ENCODE results near the gene PPARG.

The PPARG gene

DNA sequence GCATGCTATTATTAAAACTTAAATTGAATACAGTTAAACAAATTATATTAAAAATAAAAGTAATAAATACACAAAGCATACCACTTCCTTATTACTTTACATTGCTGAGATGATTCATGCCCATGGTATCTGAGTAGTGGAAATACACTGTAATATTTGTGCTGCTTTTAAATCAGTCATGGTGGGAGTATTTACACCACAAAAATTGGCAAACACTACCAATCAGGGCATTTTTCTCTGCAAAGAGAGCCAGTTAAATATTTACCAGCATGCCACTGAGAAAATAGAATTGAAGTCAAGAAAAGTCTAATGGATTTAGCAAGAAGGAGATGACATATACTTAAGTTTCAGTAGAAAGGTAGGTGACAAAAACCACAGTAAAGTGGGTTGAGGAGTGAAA lies 19.6 kb downstream of the PPARG start:
- Histone ChIP-seq H3K23ac (ENCODE audit: low read length in 2 of 2) (no peak overlapping the region), H3K18ac (ENCODE audit: low read depth in 1 of 2, low read length in 2 of 2) (no peak overlapping the region), H2BK12ac (ENCODE audit: low read length in 2 of 2) (no peak overlapping the region), H2AK5ac (ENCODE audit: low read length, severe bottlenecking) (no peak overlapping the region), H2BK5ac (ENCODE audit: low read depth, low read length, poor library complexity, severe bottlenecking) (no peak overlapping the region), H2BK120ac (ENCODE audit: low read depth, low read length) (no peak overlapping the region), H3K27me3 (ENCODE audit: control insufficient read depth in 1 of 2, insufficient read depth in 1 of 2, low read length in 2 of 2) (no peaks in the 10 kb centered on the region), H3K9me3 (ENCODE audit: control insufficient read depth, low read length) (no peaks in the 10 kb centered on the region), H3K36me3 (ENCODE audit: control insufficient read depth in 1 of 2, insufficient read depth in 2 of 2, low read depth in 1 of 2, low read length in 2 of 2) (peaks cover 0 to 4% of the 10 kb centered on the region in 2 experiments), H3K14ac (ENCODE audit: low read length in 2 of 2) (no peak overlapping the region), H3K9ac (ENCODE audit: low read length) (no peak overlapping the region), H2BK15ac (ENCODE audit: low read depth, poor library complexity, severe bottlenecking) (no peak overlapping the region), H3K4me3 (ENCODE audit: insufficient read depth in 1 of 2, low read depth in 1 of 2, low read length in 2 of 2) (no peak overlapping the region), H3K4ac (ENCODE audit: low read depth in 1 of 2, low read length in 2 of 2) (no peak overlapping the region), H3K4me2 (ENCODE audit: low read length, poor library complexity, severe bottlenecking) (no peak overlapping the region), H3K79me1 (replicated peaks; ENCODE audit: low read length, poor library complexity, severe bottlenecking) (peaks cover 13% of the 10 kb centered on the region), H4K8ac (ENCODE audit: low read length) (no peak overlapping the region), H4K91ac (ENCODE audit: low read length) (no peak overlapping the region), H2AFZ (ENCODE audit: low read depth, low read length) (no peak overlapping the region), H3K4me1 (ENCODE audit: control insufficient read depth, insufficient read depth, low read depth, low read length) (peaks cover 5% of the 10 kb centered on the region), H3K27ac (ENCODE audit: low read length, poor library complexity, severe bottlenecking) (peak overlapping the region; percentile 71)
- peak; percentile 66 for DNase-seq

DNA sequence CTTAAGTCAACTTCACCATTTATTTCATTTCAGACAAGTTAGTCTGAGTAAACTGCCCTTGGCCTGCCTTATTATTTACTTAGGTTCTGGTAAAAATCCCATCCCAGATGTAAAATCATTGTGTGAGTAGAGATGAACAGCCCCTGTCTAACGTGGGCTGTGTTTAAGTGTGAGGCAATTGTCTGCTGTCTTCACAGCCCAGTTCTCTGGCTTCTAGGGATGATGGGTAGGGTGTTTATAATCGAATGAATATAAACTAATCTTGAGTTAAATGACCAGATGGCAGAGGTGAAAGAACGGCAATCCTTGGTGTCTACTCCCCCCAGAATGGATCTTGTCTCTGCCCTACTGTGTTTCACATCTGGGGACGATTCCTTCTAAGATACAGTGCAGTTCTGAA lies 20.8 kb downstream of the PPARG start:
- H2BK12ac ChIP-seq (ENCODE audit: low read length in 2 of 2): peak overlapping the region in 1 of 2 experiments; percentile 54
- no peak overlapping the region for H2BK120ac ChIP-seq (ENCODE audit: low read depth, low read length)
- H3K36me3 ChIP-seq (ENCODE audit: control insufficient read depth in 1 of 2, insufficient read depth in 2 of 2, low read depth in 1 of 2, low read length in 2 of 2): peaks cover 0 to 10% of the 10 kb centered on the region in 2 experiments
- peaks cover 5% of the 10 kb centered on the region for H3K4me1 ChIP-seq (ENCODE audit: control insufficient read depth, insufficient read depth, low read depth, low read length)
- no peak overlapping the region for H4K8ac ChIP-seq (ENCODE audit: low read length)
- peak overlapping the region; percentile 15 for H3K9ac ChIP-seq (ENCODE audit: low read length)
- WGBS: 84% methylated on average over 4 of the region's 4 CpGs
- no peak overlapping the region for H3K23ac ChIP-seq (ENCODE audit: low read length in 2 of 2)
- peak overlapping the region; percentile 23 for H2BK15ac ChIP-seq (ENCODE audit: low read depth, poor library complexity, severe bottlenecking)
- H3K4ac ChIP-seq (ENCODE audit: low read depth in 1 of 2, low read length in 2 of 2): no peak overlapping the region
- H2AK5ac ChIP-seq (ENCODE audit: low read length, severe bottlenecking): peak overlapping the region; percentile 95
- peaks cover 12% of the 10 kb centered on the region for H3K79me1 ChIP-seq (replicated peaks; ENCODE audit: low read length, poor library complexity, severe bottlenecking)
- H3K14ac ChIP-seq (ENCODE audit: low read length in 2 of 2): no peak overlapping the region
- no peak overlapping the region for H3K4me3 ChIP-seq (ENCODE audit: insufficient read depth in 1 of 2, low read depth in 1 of 2, low read length in 2 of 2)
- no peak overlapping the region for H2AFZ ChIP-seq (ENCODE audit: low read depth, low read length)
- no peaks in the 10 kb centered on the region for H3K9me3 ChIP-seq (ENCODE audit: control insufficient read depth, low read length)
- H4K91ac ChIP-seq (ENCODE audit: low read length): no peak overlapping the region
- no peaks in the 10 kb centered on the region for H3K27me3 ChIP-seq (ENCODE audit: control insufficient read depth in 1 of 2, insufficient read depth in 1 of 2, low read length in 2 of 2)
- H2BK5ac ChIP-seq (ENCODE audit: low read depth, low read length, poor library complexity, severe bottlenecking): no peak overlapping the region
- DNase-seq: no peak
- no peak overlapping the region for H3K4me2 ChIP-seq (ENCODE audit: low read length, poor library complexity, severe bottlenecking)
- H3K18ac ChIP-seq (ENCODE audit: low read depth in 1 of 2, low read length in 2 of 2): no peak overlapping the region
- no peak overlapping the region for H3K27ac ChIP-seq (ENCODE audit: low read length, poor library complexity, severe bottlenecking)

DNA sequence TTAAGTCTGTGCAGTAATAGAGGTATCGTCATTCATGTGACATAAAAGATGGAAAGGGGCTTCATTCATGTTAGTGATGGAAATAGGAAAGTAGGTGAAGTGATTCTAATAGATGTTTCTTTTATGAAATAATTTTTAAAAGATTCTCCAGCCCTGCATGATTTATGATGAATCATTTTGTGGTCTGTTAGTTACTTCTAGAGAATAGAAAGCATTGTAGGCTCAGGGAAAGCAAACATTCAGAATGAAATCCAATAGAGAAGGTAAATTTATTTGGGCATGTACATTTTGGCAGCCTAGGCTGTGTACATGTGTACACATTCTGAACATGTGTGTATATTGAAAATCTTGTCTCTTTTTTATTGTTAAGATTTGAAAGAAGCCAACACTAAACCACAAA lies 23.1 kb downstream of the PPARG start:
- peaks cover 5% of the 10 kb centered on the region for H3K4me1 ChIP-seq (ENCODE audit: control insufficient read depth, insufficient read depth, low read depth, low read length)

DNA sequence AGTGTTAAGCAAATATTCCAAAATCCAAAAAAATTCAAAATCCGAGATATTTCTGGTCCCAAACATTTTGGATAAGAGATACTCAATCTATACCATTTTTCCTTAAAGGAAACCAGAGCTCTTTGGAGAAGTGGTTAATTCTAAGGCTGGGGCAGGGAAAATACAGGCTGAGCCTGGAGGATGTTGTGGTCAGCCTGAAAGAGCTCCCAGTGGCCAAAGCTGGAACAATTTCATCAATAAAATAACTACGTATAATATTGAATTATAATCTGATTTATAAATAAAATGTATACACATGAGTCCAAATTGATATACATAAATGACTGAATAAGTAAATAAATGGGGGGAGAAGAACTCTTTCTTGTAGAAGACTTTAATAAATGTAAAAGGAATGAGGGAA lies 24.6 kb downstream of the PPARG start:
- WGBS: no CpG with 5 or more reads among the region's 2 CpGs
- H2AFZ ChIP-seq (ENCODE audit: low read depth, low read length): no peak overlapping the region
- no peak overlapping the region for H2BK15ac ChIP-seq (ENCODE audit: low read depth, poor library complexity, severe bottlenecking)
- no peak overlapping the region for H3K9ac ChIP-seq (ENCODE audit: low read length)
- H3K4ac ChIP-seq (ENCODE audit: low read depth in 1 of 2, low read length in 2 of 2): no peak overlapping the region
- peaks cover 11% of the 10 kb centered on the region for H3K79me1 ChIP-seq (replicated peaks; ENCODE audit: low read length, poor library complexity, severe bottlenecking)
- H3K14ac ChIP-seq (ENCODE audit: low read length in 2 of 2): no peak overlapping the region
- no peak overlapping the region for H4K91ac ChIP-seq (ENCODE audit: low read length)
- no peak overlapping the region for H2BK5ac ChIP-seq (ENCODE audit: low read depth, low read length, poor library complexity, severe bottlenecking)
- H2BK12ac ChIP-seq (ENCODE audit: low read length in 2 of 2): no peak overlapping the region
- H4K8ac ChIP-seq (ENCODE audit: low read length): no peak overlapping the region
- no peaks in the 10 kb centered on the region for H3K27me3 ChIP-seq (ENCODE audit: control insufficient read depth in 1 of 2, insufficient read depth in 1 of 2, low read length in 2 of 2)
- no peak overlapping the region for H2AK5ac ChIP-seq (ENCODE audit: low read length, severe bottlenecking)
- H3K23ac ChIP-seq (ENCODE audit: low read length in 2 of 2): no peak overlapping the region
- no peak overlapping the region for H2BK120ac ChIP-seq (ENCODE audit: low read depth, low read length)
- no peak overlapping the region for H3K27ac ChIP-seq (ENCODE audit: low read length, poor library complexity, severe bottlenecking)
- no peak overlapping the region for H3K18ac ChIP-seq (ENCODE audit: low read depth in 1 of 2, low read length in 2 of 2)
- H3K4me3 ChIP-seq (ENCODE audit: insufficient read depth in 1 of 2, low read depth in 1 of 2, low read length in 2 of 2): no peak overlapping the region
- DNase-seq: no peak
- peaks cover 4% of the 10 kb centered on the region for H3K4me1 ChIP-seq (ENCODE audit: control insufficient read depth, insufficient read depth, low read depth, low read length)
- peaks cover 0 to 20% of the 10 kb centered on the region in 2 experiments for H3K36me3 ChIP-seq (ENCODE audit: control insufficient read depth in 1 of 2, insufficient read depth in 2 of 2, low read depth in 1 of 2, low read length in 2 of 2)
- no peaks in the 10 kb centered on the region for H3K9me3 ChIP-seq (ENCODE audit: control insufficient read depth, low read length)
- H3K4me2 ChIP-seq (ENCODE audit: low read length, poor library complexity, severe bottlenecking): no peak overlapping the region

More for the DNA sequence above, 23.1 kb downstream of the PPARG start:
- peaks cover 0 to 20% of the 10 kb centered on the region in 2 experiments for H3K36me3 ChIP-seq (ENCODE audit: control insufficient read depth in 1 of 2, insufficient read depth in 2 of 2, low read depth in 1 of 2, low read length in 2 of 2)
- H3K27ac ChIP-seq (ENCODE audit: low read length, poor library complexity, severe bottlenecking): no peak overlapping the region
- H3K14ac ChIP-seq (ENCODE audit: low read length in 2 of 2): no peak overlapping the region
- no peak for DNase-seq
- H3K79me1 ChIP-seq (replicated peaks; ENCODE audit: low read length, poor library complexity, severe bottlenecking): peaks cover 11% of the 10 kb centered on the region
- no peaks in the 10 kb centered on the region for H3K27me3 ChIP-seq (ENCODE audit: control insufficient read depth in 1 of 2, insufficient read depth in 1 of 2, low read length in 2 of 2)
- no peak overlapping the region for H2BK120ac ChIP-seq (ENCODE audit: low read depth, low read length)
- H2BK5ac ChIP-seq (ENCODE audit: low read depth, low read length, poor library complexity, severe bottlenecking): no peak overlapping the region
- no peak overlapping the region for H3K23ac ChIP-seq (ENCODE audit: low read length in 2 of 2)
- 100% methylated on average over 1 of the region's 1 CpG for WGBS
- no peak overlapping the region for H3K4me2 ChIP-seq (ENCODE audit: low read length, poor library complexity, severe bottlenecking)
- H2AFZ ChIP-seq (ENCODE audit: low read depth, low read length): no peak overlapping the region
- H2AK5ac ChIP-seq (ENCODE audit: low read length, severe bottlenecking): no peak overlapping the region
- H3K18ac ChIP-seq (ENCODE audit: low read depth in 1 of 2, low read length in 2 of 2): no peak overlapping the region
- H2BK15ac ChIP-seq (ENCODE audit: low read depth, poor library complexity, severe bottlenecking): no peak overlapping the region
- no peak overlapping the region for H3K4ac ChIP-seq (ENCODE audit: low read depth in 1 of 2, low read length in 2 of 2)
- H4K91ac ChIP-seq (ENCODE audit: low read length): no peak overlapping the region
- H3K9ac ChIP-seq (ENCODE audit: low read length): peak overlapping the region; percentile 2
- no peak overlapping the region for H3K4me3 ChIP-seq (ENCODE audit: insufficient read depth in 1 of 2, low read depth in 1 of 2, low read length in 2 of 2)
- H3K9me3 ChIP-seq (ENCODE audit: control insufficient read depth, low read length): no peaks in the 10 kb centered on the region
- H2BK12ac ChIP-seq (ENCODE audit: low read length in 2 of 2): no peak overlapping the region
- no peak overlapping the region for H4K8ac ChIP-seq (ENCODE audit: low read length)

Data from mesenchymal stem cell (in vitro differentiated cells and primary cell).